Measurements from ENCODE around the gene PPP1R1C.

- TF ChIP-seq CTCF (IDR thresholded peaks at IDR 0.05; ENCODE audit: insufficient read depth, low read length, poor library complexity, severe bottlenecking) (no peak), EZH2phosphoT487 (conservative IDR thresholded peaks at IDR 0.05; ENCODE audit: low read length) (no peak)
These were observed 63.0 kb downstream of the PPP1R1C start for GRCh38 chr2:182048621-182049020.
